IPS-18c (cell line): ENCODE data around the gene SDC1.

ENCODE experiments used
- H3K4me3 ChIP-seq: 2 replicates; pipeline ENCODE4 v1.7.0; 2013; ENCODE audit warnings: low read depth, mild to moderate bottlenecking, low read length, moderate library complexity; ENCODE audit not compliant: insufficient read depth
- H3K9me3 ChIP-seq: one replicate; pipeline ENCODE4 v1.6.1; 2013; ENCODE audit warnings: mild to moderate bottlenecking, low read length, moderate library complexity; ENCODE audit not compliant: control insufficient read depth, insufficient read depth

The SDC1 gene

DNA sequence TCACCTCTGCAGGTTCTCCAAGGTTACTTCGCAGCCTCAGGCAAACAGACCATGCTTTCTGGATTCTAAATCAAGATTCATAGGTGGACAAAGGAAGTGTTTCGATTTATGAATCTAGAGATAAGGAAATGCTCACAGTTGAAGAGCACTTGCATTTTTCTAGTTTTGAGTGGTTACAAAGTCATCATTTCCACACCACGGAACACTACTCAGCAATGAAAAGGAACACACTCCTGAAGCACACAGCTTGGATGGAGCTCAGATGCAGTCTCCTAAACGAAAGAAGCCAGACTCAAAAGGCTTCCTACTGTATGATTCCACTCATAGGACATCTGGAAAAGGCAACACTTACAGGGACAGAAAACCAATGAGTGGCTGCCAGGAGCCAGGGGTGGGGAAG lies 31.7 kb downstream of the SDC1 start:
- no peaks in the 10 kb centered on the region for H3K9me3 ChIP-seq
- no peak overlapping the region for H3K4me3 ChIP-seq

- Histone ChIP-seq H3K4me3 (no peak overlapping the region), H3K9me3 (no peaks in the 10 kb centered on the region)
These were observed 32.1 kb downstream of the SDC1 start for GRCh38 chr2:20192781-20193180.

DNA sequence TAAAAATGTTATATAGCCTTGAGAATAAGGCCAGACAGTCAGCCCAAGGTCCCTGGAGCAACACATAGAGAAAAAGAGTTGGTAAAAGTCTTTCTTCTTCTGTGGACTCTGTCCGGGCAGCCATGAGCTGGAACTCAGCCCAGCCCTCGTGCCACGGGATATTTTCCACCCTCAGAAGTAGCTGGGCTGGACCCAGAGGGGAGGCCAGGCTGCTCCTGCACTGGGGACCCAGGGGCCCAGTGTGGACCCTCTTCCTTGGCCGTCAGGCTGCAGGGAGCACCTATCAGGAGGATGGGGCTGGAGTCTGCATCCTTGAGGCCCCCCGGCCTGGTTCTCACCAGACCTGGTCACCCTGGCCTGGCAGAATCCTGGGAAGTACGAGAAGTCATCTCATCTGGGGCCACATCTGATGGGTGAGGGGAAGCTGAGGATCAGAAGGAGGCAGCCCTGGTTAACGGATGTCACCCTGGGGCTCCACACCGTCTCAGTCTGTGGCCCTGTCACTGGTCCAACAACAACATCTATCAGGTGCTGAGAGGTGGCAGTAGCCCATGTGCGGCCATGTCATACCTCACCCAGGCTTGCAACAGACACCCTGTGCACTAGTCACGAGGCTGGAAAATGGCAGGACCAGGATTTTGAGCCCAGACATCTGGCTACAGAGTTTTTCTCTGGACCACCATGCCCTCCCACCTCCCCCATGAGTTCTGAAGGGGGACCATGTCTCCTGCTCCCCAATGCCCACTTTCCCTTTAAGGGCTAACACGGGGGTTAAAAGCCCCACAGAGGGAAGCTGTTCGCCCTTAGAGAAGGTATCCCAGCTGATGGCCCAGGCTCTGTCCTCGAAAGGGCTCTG lies 33.0 kb downstream of the SDC1 start:
- H3K4me3 ChIP-seq = no peak overlapping the region

DNA sequence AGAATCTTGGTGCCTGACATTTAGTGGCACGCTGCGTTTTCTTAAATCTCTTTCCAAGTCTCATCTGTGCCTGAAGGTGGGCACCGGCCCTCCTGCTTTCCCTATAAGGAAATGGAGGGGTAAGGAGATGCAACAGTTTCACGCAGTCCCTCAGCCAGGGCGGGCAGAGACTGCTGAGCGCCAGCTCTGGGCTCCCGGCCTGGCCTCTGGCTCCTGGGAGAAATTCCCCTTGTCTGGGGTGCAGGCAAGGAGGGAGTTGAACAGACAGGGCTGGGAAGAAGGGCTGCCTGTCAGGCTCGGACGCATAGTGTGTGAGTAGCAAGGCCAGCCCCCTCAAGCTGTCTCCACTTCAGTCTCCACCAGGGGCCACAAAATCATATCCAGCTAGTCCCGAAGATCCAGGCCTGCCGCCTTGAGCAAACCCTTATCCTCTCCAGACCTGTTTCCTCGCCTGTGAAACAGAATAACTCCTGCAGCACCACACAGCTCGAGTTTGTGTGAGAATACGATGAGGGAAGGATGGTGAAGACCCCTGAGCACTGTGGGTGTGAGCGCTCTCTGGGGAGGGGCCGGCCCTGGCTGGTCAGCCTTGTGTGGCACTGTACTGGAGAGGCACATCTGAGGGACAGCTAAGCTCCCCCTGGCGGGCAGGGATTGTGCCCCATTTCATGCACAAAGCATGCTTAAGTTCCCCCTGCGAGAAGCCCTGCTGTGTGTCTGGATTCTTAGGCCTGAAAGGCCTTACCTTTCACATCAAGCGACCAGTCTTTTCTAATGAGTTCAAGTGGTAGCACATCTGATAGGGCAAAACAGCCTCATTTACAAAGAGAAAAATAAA lies 33.8 kb downstream of the SDC1 start:
- no peak overlapping the region for H3K4me3 ChIP-seq
- no peaks in the 10 kb centered on the region for H3K9me3 ChIP-seq

More for the DNA sequence above, 33.0 kb downstream of the SDC1 start:
- no peaks in the 10 kb centered on the region for H3K9me3 ChIP-seq

GRCh38 chr2:20190170-20190569 lies 34.8 kb downstream of the SDC1 start:
- no peak overlapping the region for H3K4me3 ChIP-seq
- H3K9me3 ChIP-seq = no peaks in the 10 kb centered on the region

GRCh38 chr2:20189299-20189931 lies 35.5 kb downstream of the SDC1 start:
- Histone ChIP-seq H3K9me3 (no peaks in the 10 kb centered on the region), H3K4me3 (no peak overlapping the region)

GRCh38 chr2:20188851-20189250 lies 36.1 kb downstream of the SDC1 start:
- Histone ChIP-seq H3K9me3 (no peaks in the 10 kb centered on the region), H3K4me3 (no peak overlapping the region)

GRCh38 chr2:20188201-20188600 lies 36.7 kb downstream of the SDC1 start:
- Histone ChIP-seq H3K9me3 (no peaks in the 10 kb centered on the region), H3K4me3 (no peak overlapping the region)

- Histone ChIP-seq H3K9me3 (no peaks in the 10 kb centered on the region), H3K4me3 (no peak overlapping the region)
These were observed 37.6 kb downstream of the SDC1 start for GRCh38 chr2:20187331-20187730.

- Histone ChIP-seq H3K4me3 (no peak overlapping the region), H3K9me3 (no peaks in the 10 kb centered on the region)
These were observed 38.1 kb downstream of the SDC1 start for GRCh38 chr2:20186855-20187187.

- no peak overlapping the region for H3K4me3 ChIP-seq
These were observed 38.7 kb downstream of the SDC1 start for GRCh38 chr2:20186078-20186854.

GRCh38 chr2:20185176-20186022 lies 39.5 kb downstream of the SDC1 start:
- no peaks in the 10 kb centered on the region for H3K9me3 ChIP-seq
- H3K4me3 ChIP-seq = no peak overlapping the region

More at GRCh38 chr2:20186078-20186854, 38.7 kb downstream of the SDC1 start:
- no peaks in the 10 kb centered on the region for H3K9me3 ChIP-seq

DNA sequence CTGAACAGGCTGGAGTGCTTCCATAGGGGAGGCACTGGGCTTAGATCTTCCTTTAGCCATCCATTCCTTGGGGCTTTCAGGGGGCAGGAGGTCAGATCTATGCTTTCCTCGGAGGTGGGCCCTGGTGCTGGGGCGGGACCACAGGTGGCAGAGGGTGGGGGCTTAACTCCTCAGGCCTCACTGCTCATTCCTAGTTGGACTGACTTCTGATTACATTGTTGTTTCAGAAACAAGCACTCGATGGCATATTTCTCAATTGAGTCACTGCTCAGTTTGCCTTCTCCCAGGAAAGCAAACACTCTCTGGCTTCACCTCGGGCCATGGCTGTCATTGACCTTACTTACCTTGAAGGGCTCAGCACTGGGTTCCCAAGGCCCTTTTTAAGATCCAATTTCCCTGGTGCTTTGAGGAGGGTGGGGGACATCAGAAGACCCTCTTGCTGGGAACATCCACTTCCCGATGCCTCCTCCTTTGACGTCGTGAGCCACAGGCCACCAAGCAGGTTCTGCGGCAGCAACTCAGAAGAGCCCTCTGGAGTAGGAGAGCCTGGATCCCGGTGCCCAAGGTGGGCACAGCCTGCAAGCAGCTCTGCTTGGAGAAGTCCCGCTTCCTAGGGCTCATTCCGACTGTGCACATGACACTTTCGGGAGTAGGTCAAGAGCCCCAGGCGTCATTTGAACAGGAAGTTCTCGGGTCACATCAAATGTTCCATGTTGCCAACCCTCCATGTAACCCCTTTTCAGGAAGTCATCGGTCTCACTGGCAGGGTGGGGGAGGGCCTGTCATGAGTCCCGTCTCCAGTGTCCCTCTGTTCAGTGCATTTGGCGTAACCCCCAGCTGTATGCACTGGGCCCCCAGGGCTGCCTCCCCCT lies 40.6 kb downstream of the SDC1 start:
- H3K9me3 ChIP-seq = no peaks in the 10 kb centered on the region
- no peak overlapping the region for H3K4me3 ChIP-seq

DNA sequence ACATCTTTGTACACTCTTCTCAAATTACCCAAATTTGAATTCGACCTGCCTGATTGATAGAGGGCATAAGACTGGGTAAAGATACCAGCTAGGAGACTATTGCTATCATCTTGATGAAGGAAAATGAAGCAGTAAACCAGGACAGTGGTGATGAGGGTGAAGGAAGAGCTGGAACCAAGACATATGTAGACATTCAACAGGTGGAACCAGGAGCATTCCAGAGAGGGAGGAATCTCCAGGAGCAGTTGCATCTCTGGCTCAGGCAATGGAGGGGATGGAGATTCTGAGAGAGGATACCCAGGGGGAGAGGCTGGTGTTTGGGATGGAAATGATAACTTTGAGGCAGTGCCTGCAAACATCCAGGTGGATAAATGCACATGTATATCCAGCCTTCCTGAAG lies 41.6 kb downstream of the SDC1 start:
- no peaks in the 10 kb centered on the region for H3K9me3 ChIP-seq

DNA sequence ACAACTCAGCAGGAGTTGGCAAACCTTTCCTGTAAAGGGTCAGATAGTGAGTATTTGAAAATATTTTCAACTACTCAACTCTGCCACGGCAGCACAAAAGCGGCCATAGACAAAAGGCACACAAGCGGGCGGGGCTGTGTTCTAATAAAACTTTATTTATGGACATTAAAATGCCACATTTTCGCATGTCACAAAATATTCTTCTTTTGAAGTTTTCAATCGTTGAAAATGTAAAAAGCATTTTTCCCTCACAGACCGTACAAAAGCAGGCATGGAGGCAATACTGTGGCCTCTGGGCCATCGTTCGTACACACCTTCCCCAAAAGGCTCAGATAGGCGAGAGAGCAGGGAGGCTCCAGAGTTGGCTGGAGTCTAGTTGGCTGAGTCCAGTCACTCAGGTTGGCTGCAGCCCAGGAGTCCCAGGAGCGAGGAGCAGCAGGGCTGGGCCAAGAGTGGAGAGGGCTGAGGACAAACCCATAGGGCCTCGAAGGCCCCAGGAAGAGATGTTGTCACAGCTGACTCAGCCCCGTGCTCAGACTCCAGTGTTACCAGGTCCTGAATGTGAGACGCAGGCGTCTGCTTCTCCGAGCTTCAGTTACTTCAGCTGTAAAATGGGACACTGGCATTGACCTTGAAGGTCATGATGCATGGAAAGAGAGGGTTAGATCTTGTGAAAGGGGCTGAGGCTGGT lies 42.5 kb downstream of the SDC1 start:
- Histone ChIP-seq H3K9me3 (no peaks in the 10 kb centered on the region), H3K4me3 (no peak overlapping the region)

More for the DNA sequence above, 41.6 kb downstream of the SDC1 start:
- no peak overlapping the region for H3K4me3 ChIP-seq
